GM12801 (cell line): Measurements from ENCODE around the gene SPATA2.

Source experiments
- CTCF ChIP-seq: IDR thresholded peaks from one replicate; pipeline ENCODE4 v1.5.1; 2011; ENCODE audit warnings: control low read depth; ENCODE audit not compliant: insufficient read length; ENCODE audit errors: extremely low read depth

Gene SPATA2

GRCh38 chr20:49853640-49854039, 61.7 kb downstream of the SPATA2 start:
- TF ChIP-seq CTCF = no peak
